Neural progenitor cell (in vitro differentiated cells): Measurements from ENCODE around the gene GSX2.

Source experiments
- EZH2 ChIP-seq: fragments of 200-600 bp; sonication (generic); IDR thresholded peaks from 2 replicates; pipeline ENCODE4 v1.6.1; 2017; ENCODE audit warnings: antibody characterized with exemption, mild to moderate bottlenecking, moderate library complexity
- EZH2phosphoT487 ChIP-seq: fragments of 200-600 bp; sonication (generic); IDR thresholded peaks from 2 replicates; pipeline ENCODE4 v1.6.1; 2017; ENCODE audit warnings: antibody characterized with exemption
- TF ChIP-seq, protein P1 (sequence below): fragments of 200-600 bp; sonication (generic); IDR thresholded peaks from 2 replicates; pipeline ENCODE4 v1.5.1; 2017; ENCODE audit warnings: antibody characterized with exemption, mild to moderate bottlenecking

DNA sequence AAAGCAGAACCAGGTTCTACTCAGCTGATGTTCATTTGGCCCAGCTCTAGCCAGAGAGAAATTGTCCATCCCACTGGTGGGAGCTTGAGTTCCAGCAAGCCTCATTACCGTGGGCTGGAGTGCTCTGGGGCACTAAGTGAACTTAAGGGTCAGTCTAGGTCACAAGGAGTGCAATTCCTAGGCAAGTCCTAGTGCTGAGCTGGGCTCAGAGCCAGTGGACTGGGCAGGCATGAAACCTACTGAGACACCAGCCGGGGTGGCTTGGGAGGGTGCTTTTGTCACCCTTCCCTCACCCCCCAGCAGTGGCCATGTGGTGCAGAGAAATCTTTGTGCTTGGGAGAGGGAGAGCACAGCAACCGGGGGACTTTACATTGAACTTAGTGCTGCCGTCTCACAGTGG, 39.4 kb downstream of the GSX2 start:
- TF ChIP-seq EZH2phosphoT487 = no peak
- TF ChIP-seq, protein P1, sequence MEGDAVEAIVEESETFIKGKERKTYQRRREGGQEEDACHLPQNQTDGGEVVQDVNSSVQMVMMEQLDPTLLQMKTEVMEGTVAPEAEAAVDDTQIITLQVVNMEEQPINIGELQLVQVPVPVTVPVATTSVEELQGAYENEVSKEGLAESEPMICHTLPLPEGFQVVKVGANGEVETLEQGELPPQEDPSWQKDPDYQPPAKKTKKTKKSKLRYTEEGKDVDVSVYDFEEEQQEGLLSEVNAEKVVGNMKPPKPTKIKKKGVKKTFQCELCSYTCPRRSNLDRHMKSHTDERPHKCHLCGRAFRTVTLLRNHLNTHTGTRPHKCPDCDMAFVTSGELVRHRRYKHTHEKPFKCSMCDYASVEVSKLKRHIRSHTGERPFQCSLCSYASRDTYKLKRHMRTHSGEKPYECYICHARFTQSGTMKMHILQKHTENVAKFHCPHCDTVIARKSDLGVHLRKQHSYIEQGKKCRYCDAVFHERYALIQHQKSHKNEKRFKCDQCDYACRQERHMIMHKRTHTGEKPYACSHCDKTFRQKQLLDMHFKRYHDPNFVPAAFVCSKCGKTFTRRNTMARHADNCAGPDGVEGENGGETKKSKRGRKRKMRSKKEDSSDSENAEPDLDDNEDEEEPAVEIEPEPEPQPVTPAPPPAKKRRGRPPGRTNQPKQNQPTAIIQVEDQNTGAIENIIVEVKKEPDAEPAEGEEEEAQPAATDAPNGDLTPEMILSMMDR = no peak
- TF ChIP-seq EZH2 = no peak
